Measurements from ENCODE around the gene TNFAIP8. TPM values are rescaled to one million over a fixed set of nuclear protein-coding genes. Genes with fewer than 3 reads are reported as not detected.

The TNFAIP8 gene
- total RNA-seq, 8 experiments from 2014 or later, result 0.71 to 14.4 (median 1.4) TPM

DNA sequence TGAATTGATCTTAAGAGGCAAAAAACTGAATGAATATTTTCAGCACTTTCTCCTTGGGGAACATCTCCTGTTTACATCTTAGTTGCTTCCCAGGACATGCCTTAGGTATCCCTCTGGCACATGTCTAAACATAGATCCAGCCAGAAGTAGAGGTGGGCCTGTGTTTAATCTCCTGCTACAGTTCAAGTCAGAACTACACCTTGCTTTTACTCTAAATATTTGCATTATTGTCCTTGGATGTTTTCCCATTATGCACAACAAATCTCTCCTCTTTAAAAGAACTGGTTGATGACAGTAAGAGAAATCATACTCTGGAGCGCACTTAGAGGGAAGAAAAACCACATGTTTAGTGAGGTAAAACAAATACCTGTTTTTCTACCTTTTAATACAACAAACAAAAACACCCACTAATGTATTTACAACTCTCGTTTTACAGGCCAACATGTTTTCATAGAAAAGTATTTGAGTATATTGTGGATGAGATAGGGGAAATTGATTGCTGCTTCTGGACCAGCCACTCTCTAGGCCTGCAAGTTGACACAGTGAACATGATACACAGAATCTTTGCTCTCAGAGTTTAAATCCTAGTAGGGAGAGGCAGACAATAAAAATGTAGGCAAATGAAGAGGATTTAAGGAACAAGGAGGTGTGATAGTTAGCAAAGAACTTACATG, 32.3 kb downstream of the TNFAIP8 start:
- H3K4me1 ChIP-seq (replicated peaks in 1 of 2), result no peaks in the 10 kb centered on the region
- 60 to 100% (median 80%) methylated on average over 1 to 2 of the region's 2 CpGs; no CpG with 5 or more reads in 3 of the 10 experiments for WGBS, 10 experiments
- peak in 3 of 8 experiments; percentile 28 to 62 (median 50) for ATAC-seq (replicated peaks in 6 of 8)
- H3K27ac ChIP-seq, result no peak overlapping the region
- in situ Hi-C loops (cut with MboI; ENCODE audit: low pct_unique_long_range_greater_than_20kb in 2 of 9, low sequenced_read_pairs in 9 of 9, unreplicated experiment in 9 of 9), result no loop called here
- no peak overlapping the region for H3K4me3 ChIP-seq

- Histone ChIP-seq H3K27ac (no peak overlapping the region), H3K4me3 (no peak overlapping the region), H3K4me1 (replicated peaks in 1 of 2) (no peaks in the 10 kb centered on the region)
- in situ Hi-C loops (cut with MboI; ENCODE audit: low pct_unique_long_range_greater_than_20kb in 2 of 9, low sequenced_read_pairs in 9 of 9, unreplicated experiment in 9 of 9), result no loop called here
- WGBS, 10 experiments, result 57 to 100% (median 87%) methylated on average over 1 to 5 of the region's 5 CpGs
- ATAC-seq (replicated peaks in 6 of 8), result no peak
Observed at GRCh38 chr5:119388619-119389190, 32.9 kb downstream of the TNFAIP8 start.

DNA sequence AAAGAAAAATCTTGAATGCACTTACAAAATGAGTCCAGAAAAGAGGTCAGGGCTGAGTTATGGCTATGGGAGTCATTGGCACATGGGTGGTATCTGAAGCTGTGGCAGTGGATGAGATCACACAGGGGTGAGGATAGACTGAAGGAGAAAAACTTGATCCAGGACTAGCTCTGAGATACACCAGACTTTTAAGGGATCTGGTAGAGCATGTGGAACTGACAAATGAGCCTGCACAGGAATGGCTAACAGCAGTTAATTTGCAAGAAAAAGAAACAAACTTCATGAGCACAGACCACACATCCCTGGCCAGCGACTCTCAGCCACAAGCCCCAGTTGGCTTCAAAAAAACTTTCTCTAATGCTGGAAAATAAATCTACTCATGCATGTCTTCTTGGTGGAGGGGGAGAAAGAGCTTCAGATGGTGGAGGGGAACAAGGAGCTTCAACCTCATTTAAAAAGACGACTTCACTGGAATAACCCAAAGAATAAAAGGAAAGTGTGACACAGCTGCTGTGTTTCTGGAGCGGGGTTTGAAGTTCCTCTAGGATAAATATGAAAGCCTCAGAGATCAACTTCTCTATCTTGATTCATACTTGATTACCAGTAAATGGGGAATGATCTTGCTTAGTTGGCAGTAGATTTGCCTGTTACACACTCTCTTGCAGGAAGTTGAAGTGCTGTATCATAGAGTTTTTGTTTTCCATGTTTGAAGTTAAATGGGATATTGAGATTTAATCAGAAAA, 33.6 kb downstream of the TNFAIP8 start:
- no peak for ATAC-seq (replicated peaks in 6 of 8)
- H3K4me3 ChIP-seq, result no peak overlapping the region
- no peak overlapping the region for H3K27ac ChIP-seq
- H3K4me1 ChIP-seq (replicated peaks in 1 of 2), result no peaks in the 10 kb centered on the region
- in situ Hi-C loops (cut with MboI; ENCODE audit: low pct_unique_long_range_greater_than_20kb in 2 of 9, low sequenced_read_pairs in 9 of 9, unreplicated experiment in 9 of 9), result no loop called here
- WGBS, 10 experiments, result 0 to 100% (median 32%) methylated on average over 1 to 3 of the region's 3 CpGs; no CpG with 5 or more reads in 2 of the 10 experiments

- WGBS, 10 experiments, result 0 to 94% (median 75%) methylated on average over 1 to 2 of the region's 2 CpGs
- in situ Hi-C loops (cut with MboI; ENCODE audit: low pct_unique_long_range_greater_than_20kb in 2 of 9, low sequenced_read_pairs in 9 of 9, unreplicated experiment in 9 of 9), result no loop called here
- no peak for ATAC-seq (replicated peaks in 6 of 8)
Observed at GRCh38 chr5:119390404-119390803, 34.6 kb downstream of the TNFAIP8 start.

DNA sequence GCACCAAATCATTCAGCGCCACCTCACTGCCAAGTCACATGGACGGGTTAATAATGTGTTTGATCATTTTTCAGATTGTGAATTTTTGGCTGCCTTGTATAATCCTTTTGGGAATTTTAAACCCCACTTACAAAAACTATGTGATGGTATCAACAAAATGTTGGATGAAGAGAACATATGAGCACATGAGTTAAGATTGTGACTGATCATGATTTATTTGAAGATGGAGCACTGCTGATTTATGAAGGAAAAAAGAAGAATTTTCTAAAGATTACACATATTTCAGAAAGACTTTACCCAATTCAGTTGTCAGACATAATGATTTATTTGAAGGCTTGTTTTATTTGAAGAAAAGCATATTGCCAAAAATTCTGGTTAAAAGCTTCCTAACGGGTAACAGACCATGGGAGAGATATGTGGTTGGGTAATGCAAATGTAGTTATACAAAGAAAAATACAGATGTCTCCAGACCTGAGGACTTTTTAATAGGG, 37.4 kb downstream of the TNFAIP8 start:
- in situ Hi-C loops (cut with MboI; ENCODE audit: low pct_unique_long_range_greater_than_20kb in 2 of 9, low sequenced_read_pairs in 9 of 9, unreplicated experiment in 9 of 9), result no loop called here
- H3K4me3 ChIP-seq, result no peak overlapping the region
- 40 to 97% (median 87%) methylated on average over 2 to 3 of the region's 3 CpGs; no CpG with 5 or more reads in 2 of the 10 experiments for WGBS, 10 experiments
- ATAC-seq (replicated peaks in 6 of 8), result no peak
- no peak overlapping the region for H3K27ac ChIP-seq
- no peaks in the 10 kb centered on the region for H3K4me1 ChIP-seq (replicated peaks in 1 of 2)

More at GRCh38 chr5:119390404-119390803, 34.6 kb downstream of the TNFAIP8 start:
- Histone ChIP-seq H3K4me1 (replicated peaks in 1 of 2) (no peaks in the 10 kb centered on the region), H3K4me3 (no peak overlapping the region), H3K27ac (no peak overlapping the region)

DNA sequence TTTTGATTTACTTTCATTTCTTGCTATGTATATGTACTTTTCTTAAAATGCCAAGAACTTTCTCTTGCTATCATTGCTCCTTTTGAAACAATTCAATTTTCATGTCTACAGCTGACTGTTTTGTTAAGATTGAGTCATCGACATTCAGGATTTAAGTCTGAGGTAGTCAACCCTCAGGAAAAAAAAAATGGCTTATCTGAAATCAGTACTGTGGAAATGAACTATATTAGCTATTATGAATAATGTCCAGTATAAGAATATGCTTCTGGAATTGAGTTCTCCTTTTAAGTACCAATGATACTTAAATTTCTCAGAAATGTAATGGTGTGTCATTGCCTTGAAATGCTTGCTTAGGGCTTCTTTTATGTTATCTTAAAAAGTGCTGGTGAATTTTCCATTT, 37.9 kb downstream of the TNFAIP8 start:
- ATAC-seq (replicated peaks in 6 of 8), result peak in 1 of 8 experiments; percentile 23
- in situ Hi-C loops (cut with MboI; ENCODE audit: low pct_unique_long_range_greater_than_20kb in 2 of 9, low sequenced_read_pairs in 9 of 9, unreplicated experiment in 9 of 9), result no loop called here
- WGBS, 10 experiments, result 18 to 100% (median 44%) methylated on average over 1 of the region's 1 CpG; no CpG with 5 or more reads in 5 of the 10 experiments
- Histone ChIP-seq H3K4me1 (replicated peaks in 1 of 2) (no peaks in the 10 kb centered on the region), H3K27ac (no peak overlapping the region), H3K4me3 (no peak overlapping the region)

DNA sequence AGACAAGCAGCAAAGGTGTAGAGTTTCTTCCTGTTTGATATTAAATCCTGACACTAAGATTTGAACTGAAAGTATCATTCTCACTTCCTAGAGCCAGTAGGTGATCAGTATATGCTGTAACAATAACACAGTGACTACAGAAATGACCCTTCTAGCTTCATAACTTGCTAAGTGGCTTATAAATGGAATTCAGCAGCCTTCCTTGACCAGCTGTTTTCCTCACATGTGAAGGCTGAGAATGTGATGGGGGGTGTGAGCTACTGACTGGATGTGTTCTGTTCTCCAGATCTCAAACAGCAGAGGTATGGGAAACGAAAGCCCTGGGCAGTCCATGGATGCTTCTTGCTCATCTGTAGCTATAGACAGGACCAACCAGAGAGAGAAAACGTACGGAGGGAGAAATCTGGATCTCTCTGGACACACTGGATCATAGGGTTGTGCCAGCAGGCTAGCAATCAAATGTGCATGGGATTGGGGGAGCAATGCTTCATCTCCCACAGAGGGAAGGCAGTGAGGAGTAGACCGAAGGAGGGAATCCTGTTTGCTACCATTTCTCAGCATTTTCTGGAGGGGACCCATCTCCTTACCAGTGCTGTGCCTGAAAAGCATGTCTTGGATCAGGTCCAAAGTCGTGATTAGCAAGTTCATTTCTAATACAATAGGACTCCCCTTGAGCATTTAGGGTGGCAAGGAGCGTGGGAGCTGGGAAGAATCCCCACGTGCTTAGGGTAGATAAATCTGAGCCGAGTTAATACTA, 39.4 kb downstream of the TNFAIP8 start:
- Histone ChIP-seq H3K27ac (no peak overlapping the region), H3K4me3 (no peak overlapping the region), H3K4me1 (replicated peaks in 1 of 2) (no peaks in the 10 kb centered on the region)
- in situ Hi-C loops (cut with MboI; ENCODE audit: low pct_unique_long_range_greater_than_20kb in 2 of 9, low sequenced_read_pairs in 9 of 9, unreplicated experiment in 9 of 9), result no loop called here
- 49 to 100% (median 74%) methylated on average over 1 to 6 of the region's 8 CpGs; no CpG with 5 or more reads in 1 of the 10 experiments for WGBS, 10 experiments
- ATAC-seq (replicated peaks in 6 of 8), result no peak

- no peak for ATAC-seq (replicated peaks in 6 of 8)
- Histone ChIP-seq H3K27ac (no peak overlapping the region), H3K4me1 (replicated peaks in 1 of 2) (no peaks in the 10 kb centered on the region), H3K4me3 (no peak overlapping the region)
- in situ Hi-C loops (cut with MboI; ENCODE audit: low pct_unique_long_range_greater_than_20kb in 2 of 9, low sequenced_read_pairs in 9 of 9, unreplicated experiment in 9 of 9), result no loop called here
- WGBS, 10 experiments, result 85 to 100% (median 88%) methylated on average over 1 to 5 of the region's 6 CpGs; no CpG with 5 or more reads in 1 of the 10 experiments
Observed at GRCh38 chr5:119396030-119396664, 40.3 kb downstream of the TNFAIP8 start.

GRCh38 chr5:119397518-119398380, 41.9 kb downstream of the TNFAIP8 start:
- in situ Hi-C loops (cut with MboI; ENCODE audit: low pct_unique_long_range_greater_than_20kb in 2 of 9, low sequenced_read_pairs in 9 of 9, unreplicated experiment in 9 of 9), result no loop called here
- H3K4me1 ChIP-seq (replicated peaks in 1 of 2), result no peaks in the 10 kb centered on the region
- no peak overlapping the region for H3K4me3 ChIP-seq
- no peak overlapping the region for H3K27ac ChIP-seq
- WGBS, 10 experiments, result 26 to 98% (median 86%) methylated on average over 5 to 10 of the region's 10 CpGs; no CpG with 5 or more reads in 1 of the 10 experiments
- peak in 2 of 8 experiments; percentile 22 to 32 for ATAC-seq (replicated peaks in 6 of 8)

DNA sequence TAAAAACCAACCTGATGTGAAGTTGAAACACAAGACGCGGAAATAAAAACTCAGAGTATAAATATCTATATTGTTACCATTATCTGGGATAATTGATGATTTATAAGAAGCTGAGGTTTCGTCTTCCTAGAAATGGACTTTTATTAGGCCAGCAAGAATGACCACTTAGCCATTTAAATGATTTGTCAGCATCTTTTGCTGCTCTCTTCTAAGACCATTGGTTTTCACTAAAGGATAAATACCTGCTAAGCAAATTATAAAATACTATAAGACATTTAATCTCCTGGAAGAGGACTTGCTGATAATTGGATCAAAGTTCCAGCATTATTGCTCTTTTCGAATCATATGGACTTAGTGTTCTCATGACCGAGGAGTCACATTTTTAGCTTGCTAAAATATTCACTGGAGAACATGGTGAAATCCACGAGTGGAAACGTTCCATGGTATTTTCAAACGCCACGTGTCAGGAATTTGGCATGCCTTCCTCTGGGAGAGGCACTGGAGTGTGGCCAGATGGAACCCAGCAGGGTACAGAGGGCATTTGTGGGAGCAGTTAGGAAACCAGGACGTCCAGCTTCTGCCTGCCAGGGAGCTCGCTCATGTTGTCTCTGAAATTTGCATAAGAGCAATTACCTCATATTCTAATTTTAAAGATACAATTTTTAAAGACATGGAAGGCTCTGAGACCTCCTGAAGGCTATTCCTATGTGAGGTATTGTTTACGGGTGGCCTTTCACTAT, 43.1 kb downstream of the TNFAIP8 start:
- H3K4me1 ChIP-seq (replicated peaks in 1 of 2), result no peaks in the 10 kb centered on the region
- in situ Hi-C loops (cut with MboI; ENCODE audit: low pct_unique_long_range_greater_than_20kb in 2 of 9, low sequenced_read_pairs in 9 of 9, unreplicated experiment in 9 of 9), result no loop called here
- 16 to 100% (median 84%) methylated on average over 1 to 12 of the region's 12 CpGs; no CpG with 5 or more reads in 1 of the 10 experiments for WGBS, 10 experiments
- no peak overlapping the region for H3K4me3 ChIP-seq
- H3K27ac ChIP-seq, result no peak overlapping the region
- peak in 3 of 8 experiments; percentile 31 to 81 (median 73) for ATAC-seq (replicated peaks in 6 of 8)

DNA sequence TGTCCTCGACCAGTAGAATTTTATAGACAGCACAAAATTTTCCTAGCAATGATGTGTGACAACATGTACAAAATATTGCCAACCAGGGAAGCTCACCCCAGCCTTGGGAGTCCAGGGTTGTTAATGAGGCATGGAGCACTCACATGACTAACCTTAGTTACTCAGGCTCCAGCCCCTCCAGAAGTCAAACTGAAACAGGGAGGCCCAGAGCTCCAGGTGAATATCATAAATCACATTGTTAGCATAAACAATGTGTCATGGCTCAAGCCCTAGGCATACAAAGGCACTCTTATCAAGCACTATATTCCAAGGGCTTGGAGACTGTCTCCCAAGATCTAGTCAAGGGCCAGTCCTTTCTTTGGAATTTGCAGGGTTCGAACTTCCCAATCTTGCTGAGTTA, 44.4 kb downstream of the TNFAIP8 start:
- 33 to 100% (median 80%) methylated on average over 1 of the region's 2 CpGs; no CpG with 5 or more reads in 3 of the 10 experiments for WGBS, 10 experiments
- peak in 2 of 8 experiments; percentile 27 to 35 for ATAC-seq (replicated peaks in 6 of 8)
- Histone ChIP-seq H3K27ac (no peak overlapping the region), H3K4me3 (no peak overlapping the region), H3K4me1 (replicated peaks in 1 of 2) (no peaks in the 10 kb centered on the region)
- in situ Hi-C loops (cut with MboI; ENCODE audit: low pct_unique_long_range_greater_than_20kb in 2 of 9, low sequenced_read_pairs in 9 of 9, unreplicated experiment in 9 of 9), result loop anchor here in 8 of 9 experiments (25.0 kb wide), 3 partner anchors 363 to 413 kb away; partner anchors contain the start of gene DTWD2 (in 5 of the 8)

All from motor neuron (in vitro differentiated cells).